Calu3 (cell line): ENCODE data around the gene RNF113B. TPM values are rescaled to one million over a fixed set of nuclear protein-coding genes. Genes with fewer than 3 reads are reported as not detected.
A peak's percentile ranks its signal among the peaks of the same experiment; 100 is the strongest.

Source experiments
- BruUV-seq: library from RNA; stranded (reverse); fragments of 400-500 nt; replicated peaks from 2 replicates; lab custom pipeline; 2021; lab: Mats Ljungman, UMichigan
- CTCF ChIA-PET: fragments of 300-600 bp; sonication (Branson Sonifier 250); formaldehyde crosslinking; loops from one replicate; lab custom pipeline; 2022; ENCODE audit warnings: antibody characterized with exemption; lab: Charles Lee
- DNase-seq: peaks from one replicate; pipeline ENCODE4 v3.0.0; 2022
- H3K27ac Mint-ChIP-seq: one replicate; pipeline ENCODE4 v1.8.0; 2022; ENCODE audit warnings: mixed read lengths; ENCODE audit not compliant: unreplicated experiment
- H3K27me3 Mint-ChIP-seq: one replicate; pipeline ENCODE4 v1.8.0; 2022; ENCODE audit warnings: mixed read lengths; ENCODE audit not compliant: unreplicated experiment
- H3K36me3 Mint-ChIP-seq: one replicate; pipeline ENCODE4 v1.8.0; 2022; ENCODE audit warnings: mild to moderate bottlenecking, moderate library complexity, mixed read lengths; ENCODE audit not compliant: insufficient read depth, unreplicated experiment
- H3K4me1 Mint-ChIP-seq: one replicate; pipeline ENCODE4 v1.8.0; 2022; ENCODE audit warnings: mild to moderate bottlenecking, low read depth, mixed read lengths; ENCODE audit not compliant: unreplicated experiment
- H3K4me3 Mint-ChIP-seq: one replicate; pipeline ENCODE4 v1.8.0; 2022; ENCODE audit warnings: mild to moderate bottlenecking, low read depth, moderate library complexity, mixed read lengths; ENCODE audit not compliant: unreplicated experiment
- H3K9me3 Mint-ChIP-seq: one replicate; pipeline ENCODE4 v1.8.0; 2022; ENCODE audit warnings: low read depth, mixed read lengths; ENCODE audit not compliant: unreplicated experiment
- CTCF ChIP-seq: fragments of 200-600 bp; IDR thresholded peaks from one replicate; pipeline ENCODE4 v1.8.0; 2022; ENCODE audit warnings: antibody characterized with exemption; ENCODE audit not compliant: unreplicated experiment
- intact Hi-C: fragments of 100-400 bp; cut with micrococcal nuclease; formaldehyde crosslinking; loops from one replicate; pipeline ENCODE4 v1.10.0; 2022; ENCODE audit not compliant: unreplicated experiment
- total RNA-seq: library from RNA; stranded (reverse); gene quantifications from 2 replicates; pipeline ENCODE4 v1.2.3, GENCODE V29; 2022

Gene RNF113B
- total RNA-seq, 1 experiment from 2014 or later = not detected

GRCh38 chr13:98144027-98144741 lies 32.9 kb downstream of the RNF113B start:
- intact Hi-C loops = loop anchor here (10.0 kb wide), 1 partner anchor 151 kb away; no protein-coding TSS in a partner anchor
- BruUV-seq = TSS peak; percentile 40
- Mint-ChIP-seq H3K4me3 (peak overlapping the region; percentile 78), H3K36me3 (peaks cover 14% of the 10 kb centered on the region), H3K27me3 (no peaks in the 10 kb centered on the region), H3K4me1 (no peaks in the 10 kb centered on the region), H3K27ac (no peak overlapping the region), H3K9me3 (no peaks in the 10 kb centered on the region)
- CTCF ChIA-PET = no interaction called here
- TF ChIP-seq CTCF = no peak
- DNase-seq = no peak

- CTCF ChIA-PET = no interaction called here
- intact Hi-C loops = loop anchor here (10.0 kb wide), 1 partner anchor 151 kb away; no protein-coding TSS in a partner anchor
- peaks cover 14% of the 10 kb centered on the region for H3K36me3 Mint-ChIP-seq
- no peaks in the 10 kb centered on the region for H3K4me1 Mint-ChIP-seq
- H3K27ac Mint-ChIP-seq = no peak overlapping the region
- H3K4me3 Mint-ChIP-seq = peak overlapping the region; percentile 78
- no peak for DNase-seq
- TF ChIP-seq CTCF = no peak
- BruUV-seq = no TSS peak
- no peaks in the 10 kb centered on the region for H3K9me3 Mint-ChIP-seq
- no peaks in the 10 kb centered on the region for H3K27me3 Mint-ChIP-seq
Observed at GRCh38 chr13:98143601-98144026, 33.5 kb downstream of the RNF113B start.

GRCh38 chr13:98143157-98143553 lies 33.9 kb downstream of the RNF113B start:
- Mint-ChIP-seq H3K4me3 (no peak overlapping the region), H3K27ac (no peak overlapping the region), H3K9me3 (no peaks in the 10 kb centered on the region), H3K36me3 (peaks cover 14% of the 10 kb centered on the region), H3K27me3 (no peaks in the 10 kb centered on the region), H3K4me1 (no peaks in the 10 kb centered on the region)
- no peak for DNase-seq
- CTCF ChIA-PET = no interaction called here
- no TSS peak for BruUV-seq
- TF ChIP-seq CTCF = no peak
- intact Hi-C loops = loop anchor here (10.0 kb wide), 1 partner anchor 152 kb away; no protein-coding TSS in a partner anchor

GRCh38 chr13:98142380-98143156 lies 34.5 kb downstream of the RNF113B start, which contains the start of gene FARP1:
TSS of gene FARP1 (plus strand) at chr13:98143094. CDS start at chr13:98213243, 70,149 bp downstream.
- Mint-ChIP-seq H3K4me1 (no peaks in the 10 kb centered on the region), H3K9me3 (no peaks in the 10 kb centered on the region), H3K4me3 (peak within 1 kb of the TSS; percentile 78), H3K36me3 (peaks cover 14% of the 10 kb centered on the region), H3K27me3 (no peaks in the 10 kb centered on the region), H3K27ac (no peak within 1 kb of the TSS)
- DNase-seq = peak; percentile 77
- CTCF ChIA-PET = no interaction called here
- intact Hi-C loops = loop anchor here (10.0 kb wide), 1 partner anchor 152 kb away; no protein-coding TSS in a partner anchor
- no TSS peak for BruUV-seq
- TF ChIP-seq CTCF = no peak
